ENCODE measurements around the gene WFIKKN1. TPM values are rescaled to one million over a fixed set of nuclear protein-coding genes. Genes with fewer than 3 reads are reported as not detected.

WFIKKN1 gene
- total and polyA plus RNA-seq, 2 experiments from 2014 or later = 3.5 to 6.8 TPM

GRCh38 chr16:640614-641013 is 9.8 kb downstream of the WFIKKN1 start:
- H3K27ac Mint-ChIP-seq = no peak overlapping the region
- peaks cover 4% of the 10 kb centered on the region; the same call in 2 of the 3 replicates for H3K9me3 Mint-ChIP-seq
- no peaks in the 10 kb centered on the region for H3K36me3 ChIP-seq (ENCODE audit: insufficient read depth)
- peak overlapping the region; percentile 67 for H3K4me3 Mint-ChIP-seq
- H3K79me2 ChIP-seq (replicated peaks; ENCODE audit: insufficient read depth) = peaks cover 17% of the 10 kb centered on the region; the same call in 1 of the 2 replicates
- no peaks in the 10 kb centered on the region for H3K27me3 ChIP-seq (ENCODE audit: insufficient read depth)
- ATAC-seq (no peak), DNase-seq (ENCODE audit: low spot score) (no peak)
- H3K9me2 ChIP-seq (ENCODE audit: insufficient read depth) = no peaks in the 10 kb centered on the region
- no peak overlapping the region for H2AFZ ChIP-seq
- H3K27me3 Mint-ChIP-seq (ENCODE audit: insufficient read depth, low read depth, poor library complexity) = peaks cover 12% of the 10 kb centered on the region
- no peak overlapping the region for H3K4me3 ChIP-seq
- TF ChIP-seq ZNF462 (CRISPR knock-in tag; IDR thresholded peaks at IDR 0.05) (no peak), NANOG (IDR thresholded peaks at IDR 0.05; ENCODE audit: borderline replicate concordance) (no peak), CTCF (conservative IDR thresholded peaks at IDR 0.05; ENCODE audit: low read depth in 2 of 2) (no peak), REST (IDR thresholded peaks at IDR 0.05; ENCODE audit: unreplicated experiment) (no peak), STAT1 (IDR thresholded peaks at IDR 0.05; ENCODE audit: unreplicated experiment) (no peak), ZNF114 (CRISPR knock-in tag; IDR thresholded peaks at IDR 0.05) (no peak), JUNB (IDR thresholded peaks at IDR 0.05; ENCODE audit: unreplicated experiment) (no peak), ZNF331 (CRISPR knock-in tag; IDR thresholded peaks at IDR 0.05; ENCODE audit: low read depth) (no peak), EZH2phosphoT487 (IDR thresholded peaks at IDR 0.05; ENCODE audit: unreplicated experiment) (no peak), CREB1 (CRISPR knock-in tag; IDR thresholded peaks at IDR 0.05; ENCODE audit: low read depth) (no peak)
- no peak overlapping the region for H3K27ac ChIP-seq (ENCODE audit: low read depth)
- peaks cover 23% of the 10 kb centered on the region for H3K4me1 Mint-ChIP-seq
- H3K36me3 Mint-ChIP-seq (ENCODE audit: low read depth) = no peaks in the 10 kb centered on the region
- peaks cover 24% of the 10 kb centered on the region for H3K4me1 ChIP-seq (ENCODE audit: insufficient read depth)
- no peak overlapping the region; the same call in 1 of the 2 replicates for H3K4me2 ChIP-seq
- H3F3A ChIP-seq (replicated peaks; ENCODE audit: low read depth) = 0 out of 2 replicates have a peak, but pooled peaks cover 6% of the 10 kb centered on the region
- H4K20me1 ChIP-seq (replicated peaks; ENCODE audit: insufficient read depth) = no peaks in the 10 kb centered on the region; the same call in 1 of the 2 replicates

Data from GM23338 (cell line).